ENCODE results near the gene CREB3L2. TPM values are rescaled to one million over a fixed set of nuclear protein-coding genes. Genes with fewer than 3 reads are reported as not detected.

CREB3L2 gene
- total and polyA plus RNA-seq, 2 donors (not counting 1 experiment from before 2014, with no cell fraction given), result 13.8 to 25.1 TPM

DNA sequence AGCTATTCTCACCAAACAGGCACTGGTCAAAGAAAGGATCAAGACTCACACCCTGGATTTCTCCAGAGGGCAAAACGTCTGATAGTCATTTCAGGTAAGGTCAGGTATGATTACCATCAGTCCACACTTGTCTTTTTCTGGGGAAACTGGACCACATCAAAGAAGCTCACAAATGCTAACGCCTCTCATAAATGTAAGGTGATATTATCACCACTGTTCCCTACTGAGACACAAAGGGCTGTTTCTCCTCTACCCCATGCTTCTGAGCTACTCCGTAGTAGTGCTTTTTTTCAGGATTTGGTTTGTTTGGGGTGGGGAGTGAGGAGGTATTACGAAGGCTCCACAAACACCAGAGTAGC, 51.6 kb downstream of the CREB3L2 start:
- WGBS (ENCODE audit: insufficient coverage), result no CpG with 5 or more reads among the region's 4 CpGs
- DNase-seq, result no peak
- ATAC-seq (ENCODE audit: low read depth), result no peak
- H3K9me3 Mint-ChIP-seq (ENCODE audit: insufficient read depth), result no peaks in the 10 kb centered on the region
- H3K9ac ChIP-seq (ENCODE audit: low read length), result no peak overlapping the region
- H3K79me2 ChIP-seq (ENCODE audit: control insufficient read depth, insufficient read depth, low read length), result peaks cover 32% of the 10 kb centered on the region
- no peaks in the 10 kb centered on the region for H3K36me3 ChIP-seq (replicated peaks in 1 of 2; ENCODE audit: control extremely low read depth in 1 of 2, control insufficient read depth in 1 of 2, extremely low read depth in 1 of 2, insufficient read depth in 2 of 2, low read length in 1 of 2)
- H3K4me1 Mint-ChIP-seq, result peaks cover 2% of the 10 kb centered on the region
- no peak overlapping the region for H2AFZ ChIP-seq (ENCODE audit: insufficient read depth, low read depth, low read length, poor library complexity, severe bottlenecking)
- POLR2A ChIA-PET, result no interaction called here
- TF ChIP-seq, protein P1, sequence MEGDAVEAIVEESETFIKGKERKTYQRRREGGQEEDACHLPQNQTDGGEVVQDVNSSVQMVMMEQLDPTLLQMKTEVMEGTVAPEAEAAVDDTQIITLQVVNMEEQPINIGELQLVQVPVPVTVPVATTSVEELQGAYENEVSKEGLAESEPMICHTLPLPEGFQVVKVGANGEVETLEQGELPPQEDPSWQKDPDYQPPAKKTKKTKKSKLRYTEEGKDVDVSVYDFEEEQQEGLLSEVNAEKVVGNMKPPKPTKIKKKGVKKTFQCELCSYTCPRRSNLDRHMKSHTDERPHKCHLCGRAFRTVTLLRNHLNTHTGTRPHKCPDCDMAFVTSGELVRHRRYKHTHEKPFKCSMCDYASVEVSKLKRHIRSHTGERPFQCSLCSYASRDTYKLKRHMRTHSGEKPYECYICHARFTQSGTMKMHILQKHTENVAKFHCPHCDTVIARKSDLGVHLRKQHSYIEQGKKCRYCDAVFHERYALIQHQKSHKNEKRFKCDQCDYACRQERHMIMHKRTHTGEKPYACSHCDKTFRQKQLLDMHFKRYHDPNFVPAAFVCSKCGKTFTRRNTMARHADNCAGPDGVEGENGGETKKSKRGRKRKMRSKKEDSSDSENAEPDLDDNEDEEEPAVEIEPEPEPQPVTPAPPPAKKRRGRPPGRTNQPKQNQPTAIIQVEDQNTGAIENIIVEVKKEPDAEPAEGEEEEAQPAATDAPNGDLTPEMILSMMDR (IDR thresholded peaks at IDR 0.05), result no peak
- TF ChIP-seq EZH2 (IDR thresholded peaks at IDR 0.05; ENCODE audit: borderline replicate concordance, insufficient read depth, low read depth, low read length, poor library complexity, severe bottlenecking), result no peak
- peaks cover 6% of the 10 kb centered on the region for H4K20me1 ChIP-seq (ENCODE audit: control insufficient read depth, insufficient read depth, low read length, poor library complexity, severe bottlenecking)
- intact Hi-C loops (cut with micrococcal nuclease), result no loop called here
- no peak overlapping the region for H3K4me3 ChIP-seq (ENCODE audit: control extremely low read depth in 1 of 5, extremely low read depth in 1 of 5, insufficient read depth in 1 of 5, low read depth in 2 of 5, low read length in 4 of 5)
- no peaks in the 10 kb centered on the region for H3K4me1 ChIP-seq (ENCODE audit: control insufficient read depth in 2 of 2, insufficient read depth in 2 of 2, low read length in 2 of 2)
- CTCF ChIA-PET, result no interaction called here
- H3K27me3 ChIP-seq (replicated peaks in 1 of 4; ENCODE audit: control extremely low read depth in 1 of 4, control insufficient read depth in 3 of 4, insufficient read depth in 4 of 4, low read length in 3 of 4), result no peaks in the 10 kb centered on the region
- H3K4me3 Mint-ChIP-seq, result no peak overlapping the region
- H3K27me3 Mint-ChIP-seq, result no peaks in the 10 kb centered on the region
- H3K27ac Mint-ChIP-seq, result no peak overlapping the region
- no peak overlapping the region for H3K4me2 ChIP-seq (replicated peaks; ENCODE audit: low read depth, low read length, poor library complexity, severe bottlenecking)
- no peak overlapping the region for H3K27ac ChIP-seq (ENCODE audit: low read length in 2 of 2)
- H3K9me3 ChIP-seq (ENCODE audit: control extremely low read depth in 1 of 3, control insufficient read depth in 2 of 3, insufficient read depth in 1 of 3, low read length in 2 of 3), result no peaks in the 10 kb centered on the region

- TF ChIP-seq, protein P1 (IDR thresholded peaks at IDR 0.05), result no peak
- no peak for TF ChIP-seq EZH2 (IDR thresholded peaks at IDR 0.05; ENCODE audit: borderline replicate concordance, insufficient read depth, low read depth, low read length, poor library complexity, severe bottlenecking)
- peaks cover 6% of the 10 kb centered on the region for H4K20me1 ChIP-seq (ENCODE audit: control insufficient read depth, insufficient read depth, low read length, poor library complexity, severe bottlenecking)
- CTCF ChIA-PET, result no interaction called here
- no peak overlapping the region for H3K4me3 ChIP-seq (ENCODE audit: control extremely low read depth in 1 of 5, extremely low read depth in 1 of 5, insufficient read depth in 1 of 5, low read depth in 2 of 5, low read length in 4 of 5)
- no peak overlapping the region for H2AFZ ChIP-seq (ENCODE audit: insufficient read depth, low read depth, low read length, poor library complexity, severe bottlenecking)
- no peak overlapping the region for H3K27ac ChIP-seq (ENCODE audit: low read length in 2 of 2)
- H3K4me2 ChIP-seq (replicated peaks; ENCODE audit: low read depth, low read length, poor library complexity, severe bottlenecking), result no peak overlapping the region
- H3K4me1 ChIP-seq (ENCODE audit: control insufficient read depth in 2 of 2, insufficient read depth in 2 of 2, low read length in 2 of 2), result no peaks in the 10 kb centered on the region
- Mint-ChIP-seq H3K9me3 (ENCODE audit: insufficient read depth) (no peaks in the 10 kb centered on the region), H3K4me1 (peaks cover 2% of the 10 kb centered on the region), H3K4me3 (no peak overlapping the region), H3K27me3 (no peaks in the 10 kb centered on the region), H3K27ac (no peak overlapping the region)
- POLR2A ChIA-PET, result no interaction called here
- peaks cover 32% of the 10 kb centered on the region for H3K79me2 ChIP-seq (ENCODE audit: control insufficient read depth, insufficient read depth, low read length)
- no peaks in the 10 kb centered on the region for H3K36me3 ChIP-seq (replicated peaks in 1 of 2; ENCODE audit: control extremely low read depth in 1 of 2, control insufficient read depth in 1 of 2, extremely low read depth in 1 of 2, insufficient read depth in 2 of 2, low read length in 1 of 2)
- DNase-seq (no peak), ATAC-seq (ENCODE audit: low read depth) (no peak)
- H3K27me3 ChIP-seq (replicated peaks in 1 of 4; ENCODE audit: control extremely low read depth in 1 of 4, control insufficient read depth in 3 of 4, insufficient read depth in 4 of 4, low read length in 3 of 4), result no peaks in the 10 kb centered on the region
- H3K9me3 ChIP-seq (ENCODE audit: control extremely low read depth in 1 of 3, control insufficient read depth in 2 of 3, insufficient read depth in 1 of 3, low read length in 2 of 3), result no peaks in the 10 kb centered on the region
- intact Hi-C loops (cut with micrococcal nuclease), result no loop called here
- H3K9ac ChIP-seq (ENCODE audit: low read length), result no peak overlapping the region
- 95% methylated on average over 2 of the region's 6 CpGs for WGBS (ENCODE audit: insufficient coverage)
These were observed 52.2 kb downstream of the CREB3L2 start for GRCh38 chr7:137949416-137950262.

Measured in B cell (primary cell).